IPS-15b (cell line): Measurements from ENCODE around the gene LBX1.

Experiments
- H3K27me3 ChIP-seq: one replicate; pipeline ENCODE4 v1.6.1; 2013; ENCODE audit warnings: low read length; ENCODE audit not compliant: control insufficient read depth, insufficient read depth
- H3K36me3 ChIP-seq: one replicate; pipeline ENCODE4 v1.6.1; 2013; ENCODE audit warnings: low read length; ENCODE audit not compliant: control insufficient read depth, insufficient read depth
- H3K4me1 ChIP-seq: one replicate; pipeline ENCODE4 v1.6.1; 2013; ENCODE audit warnings: mild to moderate bottlenecking, low read length; ENCODE audit not compliant: control insufficient read depth, insufficient read depth
- H3K4me3 ChIP-seq: one replicate; pipeline ENCODE4 v1.5.1; 2013; ENCODE audit warnings: low read depth, low read length
- H3K9ac ChIP-seq: one replicate; pipeline ENCODE4 v1.6.1; 2013; ENCODE audit warnings: low read depth, mild to moderate bottlenecking, low read length
- H3K9me3 ChIP-seq: one replicate; pipeline ENCODE4 v1.6.1; 2013; ENCODE audit warnings: mild to moderate bottlenecking, low read length; ENCODE audit not compliant: control insufficient read depth, insufficient read depth

The LBX1 gene

DNA sequence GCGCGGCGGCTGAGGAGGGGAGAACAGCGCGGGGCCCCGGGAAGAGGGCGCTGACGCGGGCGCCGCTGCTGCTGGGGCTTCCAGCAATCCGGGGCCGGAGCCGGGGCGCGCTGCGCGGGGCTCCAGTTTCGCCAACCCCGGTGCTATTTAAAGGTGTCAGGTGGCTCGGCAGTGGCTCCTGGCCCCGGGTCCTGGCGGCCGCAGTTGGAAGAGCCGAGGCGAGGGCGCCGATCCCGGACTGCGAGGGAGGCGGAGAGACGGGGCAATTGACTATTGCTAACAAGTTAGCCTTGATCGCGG lies 347 bp downstream of the LBX1 start:
- H3K27me3 ChIP-seq: peaks cover 97% of the 10 kb centered on the region
- no peak overlapping the region for H3K9ac ChIP-seq

DNA sequence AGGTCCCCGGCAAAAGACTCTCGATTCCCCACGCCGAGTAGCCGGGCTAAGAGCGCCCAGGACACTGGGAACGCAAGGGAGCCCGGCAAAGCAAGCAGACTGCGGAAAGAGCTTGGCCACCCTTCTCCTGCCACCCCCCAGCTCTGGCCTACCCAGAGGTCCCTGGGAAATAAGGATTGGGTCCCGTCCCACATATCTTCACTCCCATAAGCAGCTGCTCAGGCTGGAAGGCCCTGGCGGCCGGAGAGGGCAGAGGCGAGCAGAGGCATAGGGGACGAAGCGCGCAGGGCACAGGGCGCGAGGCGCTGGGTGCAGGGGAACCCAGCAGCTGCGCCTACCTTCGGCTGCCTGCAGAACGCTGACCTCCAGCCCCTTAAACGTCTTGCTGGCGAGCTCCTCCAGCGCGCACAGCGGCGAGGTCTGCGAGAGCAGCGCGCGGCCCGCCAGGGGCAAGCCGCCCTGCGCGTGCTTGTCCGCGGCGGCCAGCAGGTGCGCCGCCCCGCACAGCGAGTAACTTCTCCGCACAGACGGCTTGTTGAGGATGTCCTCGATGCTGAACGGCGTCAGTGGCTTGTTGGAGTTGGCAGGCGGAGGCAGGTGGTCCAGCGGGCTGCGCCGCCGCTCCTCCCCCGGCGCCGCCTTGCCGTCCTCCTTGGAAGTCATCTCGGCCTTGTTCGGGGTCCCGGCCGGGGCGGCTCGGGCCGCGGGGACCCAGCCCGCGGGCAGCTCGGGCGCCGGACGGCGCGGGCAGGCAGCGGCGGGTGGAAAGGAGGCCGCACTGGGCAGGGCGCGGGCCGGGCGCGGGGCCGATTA lies 904 bp downstream of the LBX1 start:
- Histone ChIP-seq H3K27me3 (peaks cover 97% of the 10 kb centered on the region), H3K4me3 (no peak overlapping the region), H3K4me1 (peaks cover 3% of the 10 kb centered on the region), H3K9ac (no peak overlapping the region), H3K36me3 (no peaks in the 10 kb centered on the region), H3K9me3 (no peaks in the 10 kb centered on the region)

More for the DNA sequence above, 347 bp downstream of the LBX1 start:
- Histone ChIP-seq H3K4me3 (peak overlapping the region; percentile 8), H3K36me3 (no peaks in the 10 kb centered on the region), H3K4me1 (peaks cover 3% of the 10 kb centered on the region), H3K9me3 (no peaks in the 10 kb centered on the region)

DNA sequence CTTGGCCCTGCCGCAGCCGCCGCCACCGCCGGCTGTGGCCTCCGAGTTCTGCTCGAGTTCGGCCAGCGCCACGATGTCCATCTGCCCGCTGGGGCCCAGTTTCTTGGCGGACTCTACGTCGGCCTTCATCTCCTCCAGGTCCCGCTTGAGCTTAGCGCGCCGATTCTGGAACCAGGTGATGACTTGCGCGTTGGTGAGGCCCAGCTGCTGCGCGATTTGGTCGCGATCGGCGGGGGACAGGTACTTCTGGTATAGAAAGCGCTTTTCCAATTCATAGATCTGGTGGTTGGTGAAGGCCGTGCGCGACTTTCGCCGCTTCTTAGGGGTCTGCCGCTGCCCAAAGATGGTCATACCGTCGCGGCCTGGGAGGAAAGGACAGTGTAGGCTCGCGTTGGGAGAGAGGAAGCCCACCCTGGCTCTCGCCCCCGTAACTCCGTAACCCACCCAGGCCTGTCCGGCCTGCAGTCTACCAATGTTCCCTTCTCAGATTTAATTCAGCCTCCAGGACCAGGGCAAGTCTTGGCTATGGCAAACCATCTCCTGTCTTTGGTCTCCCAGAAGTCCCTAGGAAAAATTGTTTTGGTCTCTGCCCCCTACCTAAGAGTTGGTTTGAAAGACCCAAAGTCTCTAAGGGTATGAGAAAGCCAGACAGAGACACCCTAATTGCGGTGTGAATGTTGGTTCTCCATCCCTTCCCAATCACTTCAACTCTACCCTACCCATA lies 1.7 kb downstream of the LBX1 start:
- Histone ChIP-seq H3K4me1 (peaks cover 3% of the 10 kb centered on the region), H3K9ac (no peak overlapping the region), H3K9me3 (no peaks in the 10 kb centered on the region), H3K27me3 (peaks cover 97% of the 10 kb centered on the region), H3K36me3 (no peaks in the 10 kb centered on the region), H3K4me3 (no peak overlapping the region)

DNA sequence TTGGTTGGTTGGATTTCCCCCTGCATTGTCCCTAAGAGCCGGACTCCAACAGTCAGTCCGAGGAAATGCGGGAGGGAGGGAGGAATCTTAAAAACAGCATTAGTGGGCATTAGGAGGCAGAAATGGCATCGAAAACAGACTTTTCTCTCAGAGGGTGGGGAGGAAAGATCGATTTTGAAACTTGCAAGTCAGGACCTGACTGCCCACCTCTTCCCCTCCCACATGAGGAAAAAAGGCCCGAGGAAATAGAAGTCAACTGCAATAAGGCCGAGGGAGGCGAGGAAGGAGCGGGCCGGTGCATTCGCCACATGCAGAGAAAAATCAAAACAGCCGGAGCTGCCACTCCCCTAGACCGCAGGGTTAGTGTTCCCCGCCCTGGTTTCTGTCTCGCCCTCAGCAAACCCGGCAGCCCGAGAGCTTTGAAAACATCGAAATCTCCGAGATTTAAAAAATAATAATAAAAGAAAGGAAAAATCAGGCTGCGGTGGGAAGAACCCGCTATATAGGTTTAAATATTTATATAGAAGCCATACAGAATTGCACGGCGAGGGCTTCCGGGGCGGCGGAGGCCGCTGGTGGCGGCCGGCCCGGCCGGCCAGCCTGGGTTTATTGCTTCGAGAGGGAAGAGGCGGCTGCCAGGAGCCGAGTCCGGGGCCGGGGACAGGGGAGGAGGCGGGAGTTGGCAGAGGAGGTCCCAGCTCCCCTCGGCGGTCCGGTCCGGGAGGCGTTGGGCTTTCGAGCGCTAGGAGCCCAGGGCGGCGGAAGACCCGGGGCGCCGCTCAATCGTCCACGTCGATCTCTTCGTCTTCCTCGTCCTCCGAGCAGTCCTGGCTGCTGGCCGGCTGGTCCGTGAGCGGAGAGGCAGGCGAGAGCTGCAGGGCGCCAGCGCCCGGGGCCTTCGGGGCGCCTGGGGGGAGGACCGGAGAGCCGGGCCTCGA lies 2.5 kb downstream of the LBX1 start:
- Histone ChIP-seq H3K27me3 (peaks cover 97% of the 10 kb centered on the region), H3K9ac (no peak overlapping the region), H3K9me3 (no peaks in the 10 kb centered on the region), H3K4me3 (no peak overlapping the region), H3K4me1 (peaks cover 3% of the 10 kb centered on the region), H3K36me3 (no peaks in the 10 kb centered on the region)

DNA sequence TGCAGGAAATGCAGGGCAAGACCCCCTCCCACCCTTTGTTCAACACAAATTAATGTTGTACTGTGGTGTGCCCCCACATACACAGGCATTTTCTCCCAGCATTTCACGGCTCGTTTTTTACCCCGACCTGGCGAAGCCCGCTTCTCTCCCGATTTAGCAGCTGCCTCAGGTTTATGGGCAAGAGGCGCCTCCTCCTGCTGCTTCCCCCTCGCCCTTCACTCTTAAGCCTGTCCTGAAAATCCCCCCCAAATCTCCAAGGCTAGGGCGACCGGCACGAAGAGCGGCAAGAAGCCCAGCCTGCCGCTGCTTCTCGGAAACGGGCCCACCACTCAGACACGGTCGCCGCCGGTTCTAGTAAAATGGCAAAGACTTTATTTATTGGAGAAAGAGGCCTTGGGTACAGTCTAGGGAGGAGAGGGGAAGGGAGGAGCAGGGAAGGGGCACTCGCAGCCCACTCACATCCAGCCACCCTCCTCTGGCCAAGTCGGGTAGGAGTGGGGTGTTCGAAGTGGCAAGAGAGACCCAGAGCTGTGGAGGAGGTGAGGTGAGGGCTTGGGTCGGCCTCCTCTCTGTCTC lies 3.3 kb downstream of the LBX1 start:
- peaks cover 97% of the 10 kb centered on the region for H3K27me3 ChIP-seq
- no peak overlapping the region for H3K9ac ChIP-seq
- no peaks in the 10 kb centered on the region for H3K9me3 ChIP-seq
- peaks cover 3% of the 10 kb centered on the region for H3K4me1 ChIP-seq
- H3K36me3 ChIP-seq: no peaks in the 10 kb centered on the region
- no peak overlapping the region for H3K4me3 ChIP-seq

DNA sequence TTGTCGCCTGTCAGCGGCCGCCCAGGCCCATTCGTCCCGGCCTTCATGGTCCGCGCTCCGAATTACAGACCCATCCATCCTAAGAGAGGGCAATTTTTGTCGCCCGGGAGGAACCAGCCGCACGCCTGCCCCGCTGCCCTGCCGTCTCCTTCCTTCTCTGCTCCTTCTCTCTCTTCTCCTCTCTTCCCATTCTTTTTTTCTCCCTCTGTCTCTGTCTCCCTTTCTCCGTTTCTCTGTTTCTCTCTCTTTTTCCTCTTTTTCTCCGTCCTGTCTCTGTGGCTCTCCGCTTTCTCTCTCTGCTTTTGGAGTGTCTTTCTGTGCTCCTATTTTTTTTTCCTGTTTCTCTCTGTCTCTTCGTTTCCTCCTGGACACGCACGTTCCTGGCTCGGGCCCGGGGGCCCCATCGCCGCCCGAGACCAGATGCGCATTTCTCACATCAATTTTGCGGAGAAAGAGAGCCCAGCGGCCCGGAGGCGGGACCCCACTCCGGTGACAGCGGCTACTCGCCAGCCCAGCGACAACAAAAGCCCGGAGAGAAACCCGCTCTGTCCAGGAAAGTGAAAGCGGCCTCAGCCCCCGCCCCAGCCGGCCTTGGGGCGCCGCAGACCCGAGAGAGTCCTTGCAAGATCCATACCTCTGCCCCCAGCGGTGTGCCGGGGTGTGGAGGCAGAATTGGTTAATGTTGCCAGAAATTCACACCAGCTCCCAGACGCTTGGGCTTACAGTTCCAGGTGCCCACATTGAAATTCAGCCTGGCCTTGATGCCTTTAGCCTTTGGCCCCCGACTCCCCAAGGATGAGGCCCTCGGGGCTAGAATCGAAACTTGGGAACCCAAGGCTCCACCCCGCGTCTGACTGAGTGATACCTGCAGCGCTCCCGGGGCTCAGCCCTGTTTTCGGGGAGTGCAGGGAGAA lies 4.1 kb downstream of the LBX1 start:
- Histone ChIP-seq H3K9ac (no peak overlapping the region), H3K36me3 (no peaks in the 10 kb centered on the region), H3K27me3 (peaks cover 97% of the 10 kb centered on the region), H3K4me3 (no peak overlapping the region), H3K9me3 (no peaks in the 10 kb centered on the region), H3K4me1 (no peaks in the 10 kb centered on the region)

DNA sequence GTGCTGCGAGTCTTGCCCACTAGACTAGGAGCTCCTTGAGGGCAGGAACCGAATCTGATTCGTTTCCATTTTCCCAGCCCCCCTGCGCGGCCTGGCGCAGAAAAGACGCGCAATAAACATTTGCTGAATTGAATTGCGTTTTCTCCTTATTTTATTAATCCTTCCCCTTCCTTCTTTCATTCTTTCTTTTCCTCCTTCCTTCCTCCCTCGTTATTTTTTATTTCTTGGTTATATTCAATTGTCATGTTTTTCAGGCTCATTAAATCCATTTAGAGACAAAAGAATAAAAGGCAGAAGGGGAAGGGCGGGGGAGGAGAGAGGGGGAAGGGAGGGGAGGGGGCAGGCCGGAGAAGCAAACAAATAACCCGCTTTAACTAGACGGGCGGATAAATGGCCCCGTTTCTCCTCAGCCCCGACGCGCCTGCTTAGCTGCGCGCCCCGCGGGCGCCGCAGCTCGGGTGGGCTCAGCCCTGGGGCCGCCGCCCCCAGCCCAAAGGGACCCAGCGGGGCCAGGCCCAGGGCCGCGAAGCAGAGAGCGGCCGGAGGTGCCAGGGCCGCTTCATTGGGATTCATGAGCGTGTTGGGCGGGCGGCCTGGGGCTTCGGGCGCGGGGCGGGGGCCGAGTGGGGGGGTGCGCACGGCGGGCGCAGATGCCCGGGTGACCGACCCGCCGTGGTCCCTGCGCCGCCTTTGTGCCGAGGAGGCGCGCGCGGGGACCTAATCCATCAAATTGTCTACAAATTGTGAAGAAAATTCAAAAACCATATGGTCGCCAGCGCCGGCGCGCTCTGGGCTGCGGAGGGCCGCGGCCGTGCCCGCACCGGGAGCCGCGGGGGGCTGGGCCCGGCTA lies 5.0 kb downstream of the LBX1 start:
- Histone ChIP-seq H3K9ac (no peak overlapping the region), H3K36me3 (no peaks in the 10 kb centered on the region), H3K4me3 (peak overlapping the region; percentile 30), H3K4me1 (no peaks in the 10 kb centered on the region), H3K9me3 (no peaks in the 10 kb centered on the region), H3K27me3 (peaks cover 97% of the 10 kb centered on the region)

DNA sequence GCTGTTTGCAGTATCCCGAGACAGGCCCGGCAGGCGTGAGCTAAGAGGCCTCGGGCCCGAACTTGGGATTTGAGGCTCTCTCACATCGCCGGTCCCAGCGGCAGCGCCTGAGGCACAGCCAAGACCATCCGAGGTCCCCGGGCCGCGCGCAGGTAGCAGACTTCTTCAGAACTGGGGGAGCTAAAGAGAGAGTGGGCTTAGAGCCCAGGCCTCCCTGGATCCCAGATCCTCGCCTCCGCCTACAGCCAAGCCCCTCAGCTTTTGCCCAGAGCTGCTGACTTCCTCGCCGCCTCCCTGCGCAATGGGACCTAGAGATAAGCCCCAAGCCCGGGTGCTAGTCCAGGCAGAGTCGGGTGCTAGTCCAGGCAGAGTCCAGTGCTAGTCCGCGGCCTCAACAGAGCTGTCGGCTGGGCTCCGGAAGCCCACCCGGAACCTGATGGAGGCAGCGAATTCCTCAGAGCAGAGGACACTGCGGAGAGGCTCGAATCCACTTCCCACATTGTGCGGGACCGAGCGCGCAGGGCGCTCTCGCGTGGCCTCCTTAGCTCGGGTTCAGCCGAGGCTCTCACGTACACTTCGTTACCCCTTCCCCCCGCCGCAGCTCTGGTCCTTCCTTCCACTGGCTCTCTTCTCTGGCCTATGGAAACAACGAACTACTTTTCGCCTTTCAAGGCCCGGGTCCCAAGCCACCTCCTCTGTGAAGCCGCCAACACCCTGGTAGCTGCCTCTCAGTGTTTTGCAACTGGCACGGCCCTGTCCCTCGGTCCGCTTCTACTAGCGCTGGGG lies 5.8 kb downstream of the LBX1 start:
- no peaks in the 10 kb centered on the region for H3K36me3 ChIP-seq
- H3K4me1 ChIP-seq: no peaks in the 10 kb centered on the region
- peak overlapping the region; percentile 30 for H3K4me3 ChIP-seq
- H3K9me3 ChIP-seq: no peaks in the 10 kb centered on the region
- no peak overlapping the region for H3K9ac ChIP-seq
- peaks cover 98% of the 10 kb centered on the region for H3K27me3 ChIP-seq

DNA sequence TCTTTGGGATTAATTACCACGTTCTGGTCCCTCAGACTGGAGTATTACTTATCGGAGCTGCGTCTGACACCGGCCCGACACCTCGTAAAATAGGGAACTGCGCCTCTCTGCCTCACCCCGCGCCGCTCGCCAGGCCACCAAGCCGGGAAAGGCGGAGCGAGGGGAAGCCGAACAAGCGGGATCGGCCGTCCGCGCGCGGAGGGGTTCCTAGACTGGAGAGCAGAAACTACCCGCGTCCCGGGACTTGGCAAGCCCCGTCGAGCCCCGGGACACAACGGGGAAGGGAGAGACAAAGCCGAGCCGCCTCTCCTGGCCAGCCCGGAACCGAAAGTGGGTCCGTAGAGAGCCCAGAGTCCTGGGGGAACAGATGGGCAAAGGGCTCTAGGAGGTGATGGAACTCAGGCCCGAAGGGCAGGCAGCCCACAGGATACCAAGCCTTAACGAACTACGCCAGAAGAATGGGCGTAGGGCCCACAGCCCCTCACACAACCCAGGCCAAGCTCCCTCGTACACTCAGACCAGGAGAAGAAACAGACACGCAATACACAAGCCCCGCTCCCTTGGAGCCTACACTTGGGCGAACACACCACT lies 6.5 kb downstream of the LBX1 start:
- Histone ChIP-seq H3K36me3 (no peaks in the 10 kb centered on the region), H3K9me3 (no peaks in the 10 kb centered on the region), H3K4me1 (peaks cover under 1% of the 10 kb centered on the region), H3K27me3 (peaks cover 98% of the 10 kb centered on the region), H3K9ac (no peak overlapping the region), H3K4me3 (peak overlapping the region; percentile 16)
